VCaP (cell line): ENCODE measurements around the gene DDX23.
"Not testable (repeated sequence)": the region's sequence is repeated elsewhere in the genome, so short reads cannot be mapped to it uniquely, and the experiment has no call there.

Experiments used
- H3K27ac ChIP-seq: fragments of 450-650 bp; 2 replicates; pipeline ENCODE4 v1.5.1; 2017
- TF ChIP-seq, protein P1 (sequence below): fragments of 450-650 bp; conservative IDR thresholded peaks from 2 replicates; pipeline ENCODE4 v1.5.1; 2017; ENCODE audit warnings: mild to moderate bottlenecking, moderate library complexity

The DDX23 gene

GRCh38 chr12:48852734-48853688 is 1.0 kb upstream of the DDX23 start:
- TF ChIP-seq, protein P1, sequence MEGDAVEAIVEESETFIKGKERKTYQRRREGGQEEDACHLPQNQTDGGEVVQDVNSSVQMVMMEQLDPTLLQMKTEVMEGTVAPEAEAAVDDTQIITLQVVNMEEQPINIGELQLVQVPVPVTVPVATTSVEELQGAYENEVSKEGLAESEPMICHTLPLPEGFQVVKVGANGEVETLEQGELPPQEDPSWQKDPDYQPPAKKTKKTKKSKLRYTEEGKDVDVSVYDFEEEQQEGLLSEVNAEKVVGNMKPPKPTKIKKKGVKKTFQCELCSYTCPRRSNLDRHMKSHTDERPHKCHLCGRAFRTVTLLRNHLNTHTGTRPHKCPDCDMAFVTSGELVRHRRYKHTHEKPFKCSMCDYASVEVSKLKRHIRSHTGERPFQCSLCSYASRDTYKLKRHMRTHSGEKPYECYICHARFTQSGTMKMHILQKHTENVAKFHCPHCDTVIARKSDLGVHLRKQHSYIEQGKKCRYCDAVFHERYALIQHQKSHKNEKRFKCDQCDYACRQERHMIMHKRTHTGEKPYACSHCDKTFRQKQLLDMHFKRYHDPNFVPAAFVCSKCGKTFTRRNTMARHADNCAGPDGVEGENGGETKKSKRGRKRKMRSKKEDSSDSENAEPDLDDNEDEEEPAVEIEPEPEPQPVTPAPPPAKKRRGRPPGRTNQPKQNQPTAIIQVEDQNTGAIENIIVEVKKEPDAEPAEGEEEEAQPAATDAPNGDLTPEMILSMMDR: peak; percentile 90
- H3K27ac ChIP-seq: peak overlapping the region; percentile 97

- not testable (repeated sequence) for H3K27ac ChIP-seq
Measured at GRCh38 chr12:48842021-48842420, 9.9 kb downstream of the DDX23 start.

GRCh38 chr12:48838048-48838447 is 13.9 kb downstream of the DDX23 start:
- no peak overlapping the region for H3K27ac ChIP-seq
- TF ChIP-seq, protein P1: no peak

DNA sequence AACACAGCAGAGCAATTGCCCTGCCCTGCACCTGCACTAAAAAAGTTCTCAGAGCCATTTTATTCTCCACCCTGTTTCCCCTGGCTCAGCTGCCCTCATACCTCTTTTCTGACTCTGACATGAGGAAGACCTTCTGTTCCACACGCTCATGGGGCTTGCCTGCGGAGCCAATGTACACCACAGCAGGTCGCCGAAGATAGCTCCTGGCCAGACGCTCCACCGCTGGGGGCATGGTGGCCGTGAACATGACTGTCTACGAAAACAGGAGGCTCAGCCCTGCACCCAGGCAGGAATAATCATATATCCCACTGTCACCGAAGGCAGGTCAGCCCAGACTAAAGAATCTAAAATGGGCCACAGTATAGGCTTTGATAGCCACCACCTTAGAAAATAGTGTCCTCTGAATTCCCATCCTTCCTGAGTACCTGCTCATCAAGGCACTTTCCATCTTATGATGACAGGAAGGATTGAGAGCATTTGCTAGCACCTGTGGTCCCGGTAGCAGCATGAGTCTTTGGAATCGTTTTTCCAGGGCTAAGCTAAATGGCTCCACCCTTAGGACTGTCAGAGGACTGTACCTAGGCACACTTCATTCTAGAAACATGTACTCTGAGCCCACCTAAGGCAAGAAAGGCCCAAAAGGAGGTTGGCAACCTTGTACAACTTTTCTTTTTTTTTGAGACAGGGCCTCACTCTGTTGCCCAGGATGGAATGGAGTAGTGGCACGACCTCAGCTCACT is 19.5 kb downstream of the DDX23 start:
- H3K27ac ChIP-seq: no peak overlapping the region
- TF ChIP-seq, protein P1: no peak

DNA sequence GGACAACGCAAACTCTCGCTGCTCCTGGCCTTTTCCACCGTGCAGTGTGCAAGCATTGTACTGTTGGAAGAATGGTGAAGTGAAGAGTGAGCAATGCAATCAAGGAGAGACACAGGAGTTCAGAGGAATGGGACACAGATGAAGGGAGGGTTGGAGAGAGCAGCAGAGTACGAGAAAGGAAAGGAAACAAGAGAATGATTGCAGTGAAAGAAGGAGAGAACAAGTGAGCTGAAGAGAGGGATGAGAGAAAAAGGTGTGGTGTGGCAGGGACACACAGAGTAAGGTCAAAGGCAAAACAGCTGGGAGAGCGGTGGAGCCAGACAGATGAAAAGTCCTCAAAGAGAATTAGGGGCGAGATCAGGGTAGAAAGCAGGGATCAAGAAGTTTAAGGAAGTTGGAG is 20.7 kb downstream of the DDX23 start:
- TF ChIP-seq, protein P1: no peak

GRCh38 chr12:48828841-48829575 is 23.0 kb downstream of the DDX23 start:
- no peak overlapping the region for H3K27ac ChIP-seq
- TF ChIP-seq, protein P1: no peak

More for the DNA sequence above, 20.7 kb downstream of the DDX23 start:
- H3K27ac ChIP-seq: no peak overlapping the region

DNA sequence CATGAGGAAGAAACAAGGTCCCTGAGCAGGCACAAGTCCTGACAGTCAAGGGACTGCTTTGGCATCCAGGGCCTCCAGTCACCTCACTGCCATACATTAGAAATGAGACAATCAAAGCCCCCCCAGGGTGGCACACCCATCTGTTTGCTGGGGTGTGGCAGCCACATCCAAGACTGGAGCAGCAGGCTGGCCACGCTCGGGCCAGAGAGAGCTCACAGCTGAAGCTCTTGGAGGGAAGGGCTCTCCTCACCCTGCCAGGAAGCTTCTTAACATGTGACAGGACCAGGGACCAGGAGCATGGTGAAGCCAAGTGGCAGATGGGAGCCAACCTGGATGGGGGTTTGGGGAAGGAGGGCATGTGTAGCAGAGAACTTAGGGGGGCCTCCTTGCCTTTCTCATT is 23.7 kb downstream of the DDX23 start:
- TF ChIP-seq, protein P1: no peak
- H3K27ac ChIP-seq: no peak overlapping the region
